GM08714 (cell line): ENCODE data around the gene C9orf85.
A peak's percentile ranks its signal among the peaks of the same experiment; 100 is the strongest.

Source experiments
- H3K4me3 ChIP-seq: fragments of 200-500 bp; sonication (Bioruptor generic); 2 replicates; pipeline ENCODE4 v1.5.1; 2014; ENCODE audit warnings: mild to moderate bottlenecking, low read length, inconsistent platforms
- ZNF274 ChIP-seq: IDR thresholded peaks from 2 replicates; pipeline ENCODE4 v1.6.1; 2012; ENCODE audit warnings: mild to moderate bottlenecking, low read depth, low read length

C9orf85 gene, protein sequence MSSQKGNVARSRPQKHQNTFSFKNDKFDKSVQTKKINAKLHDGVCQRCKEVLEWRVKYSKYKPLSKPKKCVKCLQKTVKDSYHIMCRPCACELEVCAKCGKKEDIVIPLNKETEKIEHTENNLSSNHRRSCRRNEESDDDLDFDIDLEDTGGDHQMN

DNA sequence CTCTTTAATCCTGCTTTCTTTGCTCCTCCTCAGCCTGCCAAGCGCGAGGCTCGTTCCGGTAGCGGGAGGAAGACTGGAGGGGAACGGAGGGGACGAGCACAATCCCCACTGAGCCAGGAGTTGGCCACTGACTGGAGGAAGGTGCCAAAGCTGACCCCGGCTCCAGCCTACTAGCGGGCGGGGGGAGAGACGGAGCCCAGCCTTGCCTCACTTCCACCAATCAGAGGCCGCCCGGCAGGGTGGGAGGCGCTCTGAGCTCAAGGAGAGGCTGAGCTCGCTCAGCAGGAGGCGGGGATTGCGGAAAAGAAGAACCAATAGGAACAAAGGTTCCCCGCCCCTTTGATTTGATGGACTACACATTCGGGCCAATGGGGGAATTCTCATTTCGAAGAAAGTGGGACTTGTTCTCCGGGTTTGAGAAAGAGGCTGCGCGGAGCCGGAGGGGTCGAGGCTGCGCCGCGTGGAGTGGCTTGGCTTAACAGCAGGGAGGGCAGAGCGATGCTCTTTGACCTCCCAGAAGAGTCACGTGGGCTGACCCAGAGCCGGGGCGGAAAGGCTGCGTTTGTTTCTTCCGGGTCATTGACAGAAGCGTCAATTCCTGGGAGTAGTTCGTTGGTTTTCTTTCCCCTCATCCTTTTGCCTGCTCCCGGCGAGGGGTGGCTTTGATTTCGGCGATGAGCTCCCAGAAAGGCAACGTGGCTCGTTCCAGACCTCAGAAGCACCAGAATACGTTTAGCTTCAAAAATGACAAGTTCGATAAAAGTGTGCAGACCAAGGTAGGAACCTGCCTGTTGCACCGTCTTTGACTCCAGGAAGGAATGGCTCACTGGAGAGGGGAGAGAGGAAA lies at the start of gene C9orf85, which contains the start of gene ABHD17B:
Gene C9orf85 (plus strand): TSS at position 579 of the 847 bp plus-strand sequence. CDS start 96 bp downstream, at position 675.
Gene ABHD17B (minus strand): TSS at position 133 of the 847 bp plus-strand sequence. CDS start 36,113 bp downstream, outside the sequence.
- peak within 1 kb of the TSS; percentile 93 for H3K4me3 ChIP-seq
- no peak for TF ChIP-seq ZNF274

DNA sequence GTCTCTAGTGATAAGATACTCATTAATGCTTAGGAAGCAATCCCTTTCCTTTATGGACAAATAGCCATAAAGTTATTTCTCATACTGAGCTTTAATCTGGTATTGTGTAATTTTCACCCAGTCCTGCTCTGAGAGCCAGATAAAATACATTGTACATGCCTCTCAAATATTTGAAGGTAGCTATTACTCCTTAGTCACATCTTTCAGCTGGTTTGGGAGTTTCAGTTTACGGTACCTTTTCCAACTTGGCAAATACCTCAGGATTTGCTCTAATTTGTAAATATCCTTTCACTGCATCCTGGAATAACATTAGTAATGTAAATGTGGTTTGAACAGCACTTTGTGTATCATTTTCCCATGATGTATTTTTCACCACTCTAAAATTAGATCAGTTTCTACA lies 47.8 kb upstream of the C9orf85 start:
- TF ChIP-seq ZNF274: no peak

DNA sequence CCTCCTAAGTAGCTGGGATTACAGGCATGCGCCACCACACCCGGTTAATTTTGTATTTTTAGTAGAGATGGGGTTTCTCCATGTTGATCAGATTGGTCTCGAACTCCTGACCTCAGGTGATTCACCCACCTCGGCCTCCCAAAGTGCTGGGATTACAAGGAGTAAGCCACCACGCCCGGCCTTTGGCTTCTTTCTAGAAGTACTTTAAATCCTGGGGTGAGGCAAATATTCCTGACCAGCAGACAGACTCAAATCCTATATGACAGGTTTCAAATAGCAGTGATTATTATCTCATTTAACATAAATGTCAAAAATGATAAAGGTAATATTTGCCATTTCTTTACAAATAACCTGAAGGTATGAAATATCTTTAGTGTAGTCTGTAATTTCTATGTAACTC lies 36.1 kb upstream of the C9orf85 start:
- no peak for TF ChIP-seq ZNF274
- no peak overlapping the region for H3K4me3 ChIP-seq

More for the DNA sequence above, 47.8 kb upstream of the C9orf85 start:
- H3K4me3 ChIP-seq: no peak overlapping the region

DNA sequence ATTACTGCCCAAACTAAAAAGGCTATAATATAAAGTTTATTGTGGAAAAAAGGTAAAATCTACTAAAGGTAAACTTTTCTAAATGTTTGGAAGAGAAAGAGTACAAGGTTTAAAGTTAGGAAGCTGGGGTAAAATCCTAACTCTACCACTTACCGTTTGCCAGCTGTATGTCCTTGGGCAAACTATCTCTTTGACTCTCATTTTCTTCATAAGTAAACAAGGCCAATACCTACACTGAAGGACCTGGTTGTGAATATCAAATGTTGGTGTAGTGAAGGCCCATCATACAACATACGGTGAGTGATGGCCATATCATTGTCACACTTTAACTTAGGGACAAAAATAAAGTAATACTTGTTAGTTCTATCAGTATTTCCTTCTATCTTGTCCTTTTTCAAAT lies 35.3 kb upstream of the C9orf85 start:
- no peak overlapping the region for H3K4me3 ChIP-seq
- no peak for TF ChIP-seq ZNF274

DNA sequence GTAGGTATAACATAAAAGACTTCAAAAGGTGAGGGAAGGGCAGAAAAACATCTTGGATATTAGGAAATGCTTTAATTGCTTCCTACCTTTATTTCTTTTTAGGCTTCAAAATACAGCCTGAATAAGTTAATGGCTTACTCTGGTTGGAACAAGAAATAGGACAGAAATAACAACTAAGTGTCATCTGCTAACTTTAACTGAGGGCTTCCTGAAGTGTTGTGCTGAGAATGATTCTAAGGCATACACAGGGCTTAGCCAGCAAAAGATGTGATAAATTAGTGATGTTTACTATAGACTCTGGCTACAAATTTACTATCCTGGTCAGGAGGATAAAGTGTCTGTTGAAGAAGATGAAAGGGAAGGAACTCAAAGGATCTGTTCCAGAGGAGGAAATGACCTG lies 34.6 kb upstream of the C9orf85 start:
- H3K4me3 ChIP-seq: no peak overlapping the region
- no peak for TF ChIP-seq ZNF274

DNA sequence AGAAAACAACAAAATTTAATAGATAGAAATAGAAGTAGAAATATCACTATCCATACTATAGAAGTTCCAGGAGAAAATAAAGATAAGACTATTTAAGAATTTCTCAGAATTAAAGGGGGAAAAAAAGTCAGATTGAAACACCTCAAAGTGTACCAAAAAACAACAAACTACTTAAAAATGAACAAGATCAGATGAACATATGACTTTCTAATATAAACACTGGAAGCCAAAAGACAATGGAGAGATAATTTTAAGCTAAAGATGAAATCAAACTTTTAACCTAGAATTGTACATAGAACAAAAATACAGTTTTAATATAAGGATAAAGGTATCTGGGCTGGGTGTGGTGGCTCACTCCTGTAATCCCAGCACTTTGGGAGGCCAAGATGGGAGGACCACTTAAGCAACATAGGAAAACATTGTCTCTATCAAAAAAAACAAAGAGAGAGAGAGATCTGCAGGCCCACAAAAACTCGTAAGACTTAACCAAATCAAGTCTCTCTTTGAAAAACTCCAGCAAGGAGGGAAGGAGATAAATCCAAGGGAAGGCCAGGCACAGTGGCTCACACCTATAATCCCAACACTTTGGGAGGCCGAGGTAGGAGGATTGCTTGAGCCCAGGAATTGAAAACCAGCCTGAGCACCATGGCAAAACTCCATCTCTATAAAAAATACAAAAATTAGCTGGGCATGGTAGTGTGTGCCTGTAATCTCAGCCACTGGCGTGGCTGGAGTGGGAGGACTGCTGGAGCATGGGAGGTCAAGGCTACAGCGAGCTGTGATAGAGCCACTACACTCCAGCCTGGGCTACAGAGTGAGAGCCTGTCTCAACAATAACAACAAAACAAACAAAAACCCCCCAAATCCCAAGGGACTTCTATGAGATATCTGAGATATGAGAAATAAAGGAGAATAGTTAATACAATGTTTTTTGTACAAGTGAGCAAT lies 32.8 kb upstream of the C9orf85 start:
- no peak for TF ChIP-seq ZNF274
- no peak overlapping the region for H3K4me3 ChIP-seq

DNA sequence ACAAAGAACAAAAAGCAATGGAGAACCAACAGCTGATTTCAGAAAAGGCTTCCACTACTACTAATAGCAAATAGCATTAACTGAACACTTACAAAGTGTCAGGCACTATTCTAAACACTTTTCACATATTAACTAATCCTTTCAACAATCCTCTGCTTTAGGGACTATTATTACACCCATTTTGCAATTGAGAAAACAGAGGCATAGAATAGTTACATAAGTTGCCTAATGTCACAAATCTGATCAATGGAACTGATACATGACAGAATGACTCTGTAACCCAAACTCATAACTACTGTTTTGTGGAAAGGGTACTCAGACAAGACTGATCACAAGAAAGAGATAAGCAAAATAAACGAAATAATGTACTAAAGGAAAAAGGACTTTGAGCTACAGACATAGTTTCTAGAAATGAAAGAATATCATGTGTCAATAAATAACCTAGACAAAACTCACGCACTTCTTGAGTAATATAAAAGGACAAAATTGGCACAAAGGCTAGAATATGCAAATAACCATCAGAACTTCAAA lies 31.7 kb upstream of the C9orf85 start:
- no peak for TF ChIP-seq ZNF274
- no peak overlapping the region for H3K4me3 ChIP-seq

DNA sequence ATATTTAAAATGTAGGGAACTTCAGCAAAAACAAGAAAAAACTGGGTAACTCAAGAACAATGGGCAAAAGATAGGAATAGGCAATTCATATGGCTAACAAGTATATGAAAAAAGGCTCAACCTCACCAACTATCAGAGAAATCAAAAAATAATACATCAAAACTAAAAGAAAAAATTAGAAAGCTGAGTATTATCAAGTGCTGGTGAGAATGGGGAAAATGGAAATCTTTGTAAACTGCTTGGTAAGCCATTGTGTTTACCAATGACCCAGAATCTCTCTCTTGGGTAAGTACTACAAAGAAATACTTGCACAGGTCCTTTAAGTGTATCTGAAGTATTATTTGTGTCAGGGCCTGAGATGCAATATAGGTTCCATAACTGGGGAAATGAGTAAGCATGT lies 27.4 kb upstream of the C9orf85 start:
- TF ChIP-seq ZNF274: no peak
- no peak overlapping the region for H3K4me3 ChIP-seq

DNA sequence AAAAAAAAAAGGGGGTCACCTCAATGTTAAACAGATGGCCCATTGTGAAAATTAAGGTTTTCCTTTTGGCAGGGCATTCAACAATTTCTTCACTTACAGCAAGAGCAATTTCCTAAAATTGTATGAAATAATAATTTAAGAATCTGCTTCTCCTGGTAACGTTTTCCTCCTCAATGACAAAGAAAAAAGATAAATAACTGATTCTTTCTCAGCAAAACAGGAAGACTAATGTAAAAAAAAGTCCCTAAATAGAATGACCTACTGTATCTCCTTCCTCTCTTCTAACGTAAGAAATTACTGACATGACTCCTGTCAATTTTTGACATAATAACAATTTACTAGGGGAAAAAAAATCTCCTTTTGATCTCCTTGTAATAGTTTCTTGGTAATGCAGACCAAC lies 26.0 kb upstream of the C9orf85 start:
- H3K4me3 ChIP-seq: no peak overlapping the region
- TF ChIP-seq ZNF274: no peak

DNA sequence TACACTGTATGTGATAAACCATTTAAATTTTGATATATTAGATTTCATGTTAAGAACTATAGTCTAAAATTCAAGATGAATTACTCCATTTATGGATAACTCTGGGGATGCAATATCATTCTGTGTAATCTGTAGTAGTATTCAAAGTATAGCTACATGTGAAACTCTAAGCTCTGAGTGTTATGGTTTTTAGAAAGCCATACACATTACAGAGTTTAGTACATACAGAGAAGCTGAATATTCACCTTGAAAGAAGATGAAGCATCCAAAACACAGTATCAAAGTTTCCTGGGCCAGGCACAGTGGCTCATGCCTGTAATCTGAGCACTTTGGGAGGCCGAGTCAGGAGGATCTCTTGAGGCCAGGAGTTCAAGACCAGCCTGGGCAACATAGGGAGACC lies 25.4 kb upstream of the C9orf85 start:
- no peak for TF ChIP-seq ZNF274
- H3K4me3 ChIP-seq: no peak overlapping the region

DNA sequence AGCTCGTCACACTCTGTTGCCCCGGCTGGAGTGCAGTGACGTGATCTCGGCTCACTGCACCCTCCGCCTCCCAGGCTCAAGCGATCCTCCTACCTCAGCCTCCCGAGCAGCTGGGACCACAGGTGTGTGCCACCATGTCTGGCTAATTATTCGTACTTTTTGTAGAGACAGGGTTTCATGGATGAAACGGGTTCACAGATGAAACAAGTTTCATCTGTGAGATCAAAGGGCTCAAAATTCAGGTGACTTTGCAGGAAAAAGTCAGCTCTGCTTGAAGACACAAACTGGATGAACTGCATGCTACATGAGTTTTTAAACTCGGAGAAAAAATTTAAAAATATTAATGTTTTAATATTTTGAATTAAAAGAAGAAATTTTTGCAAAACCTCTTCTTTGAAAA lies 24.9 kb upstream of the C9orf85 start:
- no peak for TF ChIP-seq ZNF274
- H3K4me3 ChIP-seq: no peak overlapping the region

DNA sequence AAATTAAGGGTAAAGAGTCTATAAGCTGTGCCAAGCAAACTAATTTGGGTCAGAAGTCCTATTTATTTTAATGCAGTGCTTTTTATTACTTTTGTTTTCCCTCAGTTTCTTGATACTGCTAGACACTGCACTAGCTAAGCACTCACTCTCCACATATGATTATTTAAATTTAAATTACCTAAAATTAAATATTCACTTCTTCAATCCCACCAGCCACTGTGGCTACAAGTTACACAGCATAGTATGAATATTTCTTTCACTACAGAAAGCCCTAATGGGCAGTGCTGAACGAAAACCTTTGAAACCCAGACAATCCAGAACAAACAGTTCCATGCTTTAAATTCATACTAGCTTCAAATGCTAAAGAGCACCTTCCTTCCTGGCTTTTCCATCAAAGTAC lies 24.1 kb upstream of the C9orf85 start:
- TF ChIP-seq ZNF274: no peak
- no peak overlapping the region for H3K4me3 ChIP-seq

DNA sequence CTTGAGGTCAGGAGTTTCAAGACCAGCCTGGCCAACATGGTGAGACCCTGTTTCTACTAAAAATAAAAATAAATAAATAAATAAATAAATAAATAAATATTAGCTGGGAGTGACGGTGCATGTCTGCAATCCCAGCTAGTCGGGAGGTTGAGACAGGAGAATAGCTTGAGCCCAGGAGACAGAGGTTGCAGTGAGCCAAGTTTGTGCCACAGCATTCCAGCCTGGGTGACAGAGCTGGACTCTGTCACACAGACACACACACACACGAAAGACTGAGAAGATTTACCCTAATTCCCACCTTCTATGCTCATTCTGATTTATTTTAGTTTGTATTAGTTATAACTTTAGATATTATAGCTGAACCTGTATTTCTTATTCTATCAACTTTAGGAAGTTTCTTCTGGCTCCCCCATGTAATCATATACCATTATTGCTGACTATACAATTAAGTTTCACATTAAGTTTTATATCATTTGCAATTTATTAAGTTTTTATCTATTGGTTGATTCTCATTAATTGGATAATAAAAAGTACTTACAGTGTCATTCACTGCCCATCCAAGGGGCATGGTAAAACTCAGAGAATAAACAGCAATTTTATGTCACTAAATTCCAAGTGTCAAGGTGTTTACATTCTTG lies 21.3 kb upstream of the C9orf85 start:
- TF ChIP-seq ZNF274: no peak
- H3K4me3 ChIP-seq: no peak overlapping the region
